BJ (cell line): ENCODE measurements around the gene OGT. TPM values are rescaled to one million over a fixed set of nuclear protein-coding genes. Genes with fewer than 3 reads are reported as not detected.
"Not testable (repeated sequence)": the region's sequence is repeated elsewhere in the genome, so short reads cannot be mapped to it uniquely, and the experiment has no call there.

ENCODE experiments used
- CTCF ChIA-PET: fragments of 350-600 bp; formaldehyde crosslinking; extraction: SDS; loops from one replicate; lab custom pipeline; 2021; ENCODE audit warnings: antibody characterized with exemption, inconsistent platforms; lab: Yijun Ruan, JAX
- POLR2A ChIA-PET: fragments of 300-600 bp; sonication (Branson Sonifier 250); formaldehyde crosslinking; extraction: SDS; loops from one replicate; lab custom pipeline; 2021; ENCODE audit warnings: antibody characterized with exemption; lab: Charles Lee
- DNase-seq: peaks from one replicate; pipeline ENCODE4 v3.0.0-alpha.2; 2011; ENCODE audit warnings: low read depth
- H3K27me3 ChIP-seq: 2 replicates; pipeline ENCODE4 v1.6.0; 2011; ENCODE audit warnings: low read length; ENCODE audit not compliant: control insufficient read depth, insufficient read depth
- H3K36me3 ChIP-seq: 2 replicates; pipeline ENCODE4 v1.5.1; 2011; ENCODE audit warnings: low read length; ENCODE audit not compliant: control insufficient read depth, insufficient read depth
- H3K4me3 ChIP-seq: 2 replicates; pipeline ENCODE4 v1.5.1; 2011; ENCODE audit warnings: low read depth, mild to moderate bottlenecking, control low read depth, low read length
- CTCF ChIP-seq: IDR thresholded peaks from 2 replicates; pipeline ENCODE4 v1.5.1; 2011; ENCODE audit warnings: low read depth, mild to moderate bottlenecking, control low read depth, inconsistent platforms, low read length, moderate library complexity; ENCODE audit not compliant: insufficient read depth
- polyA plus RNA-seq: library from polyadenylated mRNA; depleted of rRNA; stranded (reverse); fragments of >200 nt; gene quantifications from 2 replicates; pipeline ENCODE4 v1.2.3, GENCODE V29; 2011

The OGT gene
- polyA plus RNA-seq, 1 experiment = 280 TPM

GRCh38 chrX:71496476-71496875, 36.4 kb upstream of the OGT start:
- TF ChIP-seq CTCF = no peak
- Histone ChIP-seq H3K27me3 (no peaks in the 10 kb centered on the region), H3K4me3 (no peak overlapping the region), H3K36me3 (no peaks in the 10 kb centered on the region)
- DNase-seq = no peak
- CTCF ChIA-PET = no interaction called here
- POLR2A ChIA-PET = no interaction called here

GRCh38 chrX:71502080-71502479, 30.8 kb upstream of the OGT start:
- POLR2A ChIA-PET, H3K27me3 ChIP-seq, CTCF ChIA-PET, H3K4me3 ChIP-seq, DNase-seq, H3K36me3 ChIP-seq: not testable (repeated sequence)

- no peaks in the 10 kb centered on the region for H3K27me3 ChIP-seq
- CTCF ChIA-PET = no interaction called here
Measured at GRCh38 chrX:71504346-71504745, 28.6 kb upstream of the OGT start.

GRCh38 chrX:71509289-71509688, 23.6 kb upstream of the OGT start:
- H3K4me3 ChIP-seq = no peak overlapping the region
- no peak for TF ChIP-seq CTCF
- no peaks in the 10 kb centered on the region for H3K27me3 ChIP-seq
- POLR2A ChIA-PET = no interaction called here
- CTCF ChIA-PET = no interaction called here
- no peak for DNase-seq
- H3K36me3 ChIP-seq = no peaks in the 10 kb centered on the region

More at GRCh38 chrX:71504346-71504745, 28.6 kb upstream of the OGT start:
- Histone ChIP-seq H3K4me3 (no peak overlapping the region), H3K36me3 (no peaks in the 10 kb centered on the region)
- no peak for TF ChIP-seq CTCF
- DNase-seq = no peak
- POLR2A ChIA-PET = no interaction called here

- no peak overlapping the region for H3K4me3 ChIP-seq
- no peaks in the 10 kb centered on the region for H3K36me3 ChIP-seq
- no peak for TF ChIP-seq CTCF
- H3K27me3 ChIP-seq = no peaks in the 10 kb centered on the region
- ChIA-PET CTCF (no interaction called here), POLR2A (no interaction called here)
- DNase-seq = no peak
Measured at GRCh38 chrX:71510161-71510560, 22.7 kb upstream of the OGT start.

- POLR2A ChIA-PET, CTCF ChIA-PET, H3K4me3 ChIP-seq, DNase-seq, H3K36me3 ChIP-seq, H3K27me3 ChIP-seq: not testable (repeated sequence)
Measured at GRCh38 chrX:71513731-71514130, 19.2 kb upstream of the OGT start.
